Tibial nerve (tissue), 4 donors: ENCODE measurements around the gene TRMT1. TPM values are rescaled to one million over a fixed set of nuclear protein-coding genes. Genes with fewer than 3 reads are reported as not detected.

Source experiments
- DNase-seq, 2 donors: peaks; one replicate each; pipeline ENCODE4 v3.0.0-alpha.2; 2019; ENCODE audit warnings: low spot score in 2 of 2
- H3K27ac ChIP-seq, 4 donors: fragments of 200-600 bp; sonication (generic) in 3 of 4; one replicate each; pipeline ENCODE4 v1.5.1; 2017 to 2019; ENCODE audit warnings: mild to moderate bottlenecking in 1 of 4
- H3K27me3 ChIP-seq, 2 donors: fragments of 200-600 bp; sonication (generic) in 1 of 2; one replicate each; pipeline versions ENCODE4 v1.5.1 to v1.6.0; 2017 to 2019
- H3K36me3 ChIP-seq, 3 donors: fragments of 200-600 bp; sonication (generic); one replicate each; pipeline ENCODE4 v1.5.1; 2018 to 2019
- H3K4me1 ChIP-seq, 4 donors: fragments of 200-600 bp; sonication (generic) in 3 of 4; one replicate each; pipeline ENCODE4 v1.5.1; 2017 to 2019
- H3K4me3 ChIP-seq, 4 donors: fragments of 200-600 bp; sonication (generic) in 3 of 4; one replicate each; pipeline ENCODE4 v1.5.1; 2017 to 2019; ENCODE audit warnings: mild to moderate bottlenecking in 1 of 4, moderate library complexity in 1 of 4
- H3K9me3 ChIP-seq, 4 donors: fragments of 200-600 bp; sonication (generic) in 3 of 4; one replicate each; pipeline ENCODE4 v1.5.1; 2017 to 2019
- CTCF ChIP-seq, 5 experiments: fragments of 200-600 bp in 3 of 5; fragments of 450-650 bp in 2 of 5; sonication (generic) in 3 of 5; IDR thresholded peaks; one replicate each; pipeline ENCODE4 v1.5.1; 2016 to 2019; ENCODE audit warnings: antibody characterized with exemption in 5 of 5, mild to moderate bottlenecking in 3 of 5, moderate library complexity in 2 of 5
- EP300 ChIP-seq, 2 donors: sonication (generic); formaldehyde crosslinking; IDR thresholded peaks; one replicate each; pipeline ENCODE4 v1.6.1; 2017; ENCODE audit warnings: antibody characterized with exemption in 2 of 2, mild to moderate bottlenecking in 1 of 2
- POLR2A ChIP-seq, 2 donors: fragments of 450-650 bp; IDR thresholded peaks; one replicate each; pipeline ENCODE4 v1.6.1; 2017; ENCODE audit warnings: antibody characterized with exemption in 2 of 2, mild to moderate bottlenecking in 2 of 2, moderate library complexity in 2 of 2
- WGBS, 2 donors: methylation state at CpG; one replicate each; pipeline ENCODE4 v1.1.5; 2018; 5-methylcytosine and 5-hydroxymethylcytosine counted together
- total RNA-seq, 4 donors: library from RNA; depleted of rRNA; stranded (reverse); fragments of >200 nt; gene quantifications; one replicate each; pipeline ENCODE4 v1.1.0, GENCODE V29; 2016

The TRMT1 gene
- total RNA-seq, 4 donors from 2014 or later, result 38.4 to 92.7 (median 49.2) TPM

- peak overlapping the region; percentile 72 to 100 (median 86) for H3K27ac ChIP-seq
- H3K4me3 ChIP-seq, result peak overlapping the region; percentile 19 to 55 (median 32)
- TF ChIP-seq POLR2A (IDR thresholded peaks at IDR 0.05), result peak in 1 of 2 donors; percentile 15
- peak; percentile 96 to 98 (median 98) for TF ChIP-seq CTCF (IDR thresholded peaks at IDR 0.05)
- TF ChIP-seq EP300 (IDR thresholded peaks at IDR 0.05), result peak; percentile 31 to 70
- WGBS, 2 donors, result 0 to 1% methylated on average over 34 to 40 of the region's 40 CpGs
- no peaks in the 10 kb centered on the region for H3K36me3 ChIP-seq
- no peaks in the 10 kb centered on the region for H3K9me3 ChIP-seq
- peaks cover 0 to 100% (median 89%) of the 10 kb centered on the region in 4 donors for H3K4me1 ChIP-seq
- no peaks in the 10 kb centered on the region for H3K27me3 ChIP-seq
- peak; percentile 85 to 94 for DNase-seq
These were observed 55.3 kb downstream of the TRMT1 start for GRCh38 chr19:13060964-13061927.

GRCh38 chr19:13060233-13060963 is 56.1 kb downstream of the TRMT1 start:
- Histone ChIP-seq H3K36me3 (no peaks in the 10 kb centered on the region), H3K4me1 (peaks cover 6 to 100% (median 91%) of the 10 kb centered on the region in 4 donors)

GRCh38 chr19:13058951-13059660 is 57.4 kb downstream of the TRMT1 start:
- H3K27ac ChIP-seq, result peak overlapping the region; percentile 30 to 100 (median 96)
- peak in 1 of 2 donors; percentile 49 for DNase-seq
- no peak overlapping the region for H3K4me3 ChIP-seq
- 62 to 66% methylated on average over 12 of the region's 12 CpGs for WGBS, 2 donors
- TF ChIP-seq EP300 (IDR thresholded peaks at IDR 0.05) (peak in 1 of 2 donors; percentile 39), CTCF (IDR thresholded peaks at IDR 0.05) (peak in 1 of 5 experiments; percentile 21), POLR2A (IDR thresholded peaks at IDR 0.05) (no peak)
- H3K9me3 ChIP-seq, result no peaks in the 10 kb centered on the region
- no peaks in the 10 kb centered on the region for H3K36me3 ChIP-seq
- H3K27me3 ChIP-seq, result no peaks in the 10 kb centered on the region
- H3K4me1 ChIP-seq, result peaks cover 11 to 100% (median 93%) of the 10 kb centered on the region in 4 donors

More at GRCh38 chr19:13060233-13060963, 56.1 kb downstream of the TRMT1 start:
- Histone ChIP-seq H3K27ac (peak overlapping the region; percentile 72 to 100 (median 86)), H3K4me3 (peak overlapping the region; percentile 19 to 55 (median 32)), H3K27me3 (no peaks in the 10 kb centered on the region), H3K9me3 (no peaks in the 10 kb centered on the region)
- no peak for DNase-seq
- 12 to 16% methylated on average over 17 to 19 of the region's 19 CpGs for WGBS, 2 donors
- TF ChIP-seq CTCF (IDR thresholded peaks at IDR 0.05), result peak in 1 of 5 experiments; percentile 19
- no peak for TF ChIP-seq POLR2A (IDR thresholded peaks at IDR 0.05)

GRCh38 chr19:13057744-13058143 is 58.8 kb downstream of the TRMT1 start:
- H3K27ac ChIP-seq, result peak overlapping the region; percentile 93 to 100 (median 96)
- H3K27me3 ChIP-seq, result no peaks in the 10 kb centered on the region
- H3K9me3 ChIP-seq, result no peaks in the 10 kb centered on the region
- DNase-seq, result no peak
- no peak for TF ChIP-seq CTCF (IDR thresholded peaks at IDR 0.05)
- TF ChIP-seq EP300 (IDR thresholded peaks at IDR 0.05), result no peak
- no peak for TF ChIP-seq POLR2A (IDR thresholded peaks at IDR 0.05)
- no peaks in the 10 kb centered on the region for H3K36me3 ChIP-seq
- H3K4me1 ChIP-seq, result peaks cover 17 to 100% (median 94%) of the 10 kb centered on the region in 4 donors
- no peak overlapping the region for H3K4me3 ChIP-seq
- WGBS, 2 donors, result 46 to 50% methylated on average over 2 of the region's 2 CpGs
